ENCODE data around the gene CACNB1.
"Not testable (repeated sequence)": the region's sequence is repeated elsewhere in the genome, so short reads cannot be mapped to it uniquely, and the experiment has no call there.

Gene CACNB1

DNA sequence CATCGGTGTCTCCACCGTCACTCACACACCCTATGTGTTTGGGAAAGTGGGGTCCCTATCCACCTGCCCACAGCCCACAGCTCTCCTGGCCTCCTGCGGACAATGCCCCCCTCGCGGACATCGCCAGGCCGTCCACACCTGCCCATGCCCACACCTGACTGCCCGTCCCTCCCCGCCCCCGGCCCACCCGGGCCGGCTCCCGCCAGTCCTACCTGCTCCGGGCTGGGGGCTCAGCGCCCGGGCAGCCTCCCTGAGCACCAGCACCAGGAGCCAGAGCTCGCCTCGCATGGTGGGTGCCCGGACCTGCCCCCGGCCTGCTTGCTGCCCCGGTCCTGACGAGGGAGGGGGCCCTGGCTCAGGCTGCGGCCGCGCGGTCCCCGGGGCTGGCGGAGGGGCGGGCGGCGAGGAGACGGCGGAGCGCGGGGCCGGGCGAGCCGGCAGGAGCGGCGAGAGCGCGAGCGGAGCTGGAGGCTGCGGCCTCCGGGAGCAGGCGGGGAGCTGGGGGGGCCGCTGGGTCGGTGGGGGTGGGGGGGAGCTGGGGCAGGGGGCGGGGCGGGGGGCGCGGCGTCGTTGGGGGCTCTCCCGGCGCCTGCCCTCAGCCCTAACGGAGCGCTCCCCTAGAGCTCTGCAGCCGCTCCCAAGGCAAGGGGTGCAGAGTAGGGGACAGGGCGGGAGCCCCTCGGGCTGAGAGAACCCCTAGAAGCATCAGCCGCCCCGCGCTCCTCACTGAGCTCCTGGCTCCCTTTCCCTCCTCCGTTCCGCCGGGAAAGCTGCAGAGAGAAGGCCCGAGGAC lies 46.1 kb downstream of the CACNB1 start, which contains the start of gene PLXDC1:
Gene PLXDC1, minus strand, starts transcription at position 488 of the 793 bp plus-strand sequence. Its CDS starts 200 bp downstream, at position 288.
- no peak for DNase-seq (ENCODE audit: low read depth in 2 of 2)

DNA sequence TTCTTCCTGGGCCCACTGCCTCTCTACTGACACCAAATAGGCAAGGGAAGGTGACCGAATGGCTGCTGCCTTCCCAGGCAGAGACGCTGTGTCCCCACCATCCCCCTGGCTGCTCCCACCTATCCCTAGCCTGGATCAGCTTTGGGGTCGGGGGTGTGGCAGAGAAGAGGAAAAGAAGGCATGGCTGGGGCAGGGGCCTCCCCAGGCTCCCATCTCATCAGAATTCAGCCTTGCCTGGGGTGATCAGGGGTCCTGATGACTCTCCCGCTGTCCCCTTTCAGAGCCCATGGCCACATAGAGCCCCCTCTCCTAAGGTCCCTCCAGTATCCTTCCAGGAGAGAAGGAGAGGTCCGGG lies 46.7 kb downstream of the CACNB1 start:
- no peak for DNase-seq (ENCODE audit: low read depth in 2 of 2)

DNA sequence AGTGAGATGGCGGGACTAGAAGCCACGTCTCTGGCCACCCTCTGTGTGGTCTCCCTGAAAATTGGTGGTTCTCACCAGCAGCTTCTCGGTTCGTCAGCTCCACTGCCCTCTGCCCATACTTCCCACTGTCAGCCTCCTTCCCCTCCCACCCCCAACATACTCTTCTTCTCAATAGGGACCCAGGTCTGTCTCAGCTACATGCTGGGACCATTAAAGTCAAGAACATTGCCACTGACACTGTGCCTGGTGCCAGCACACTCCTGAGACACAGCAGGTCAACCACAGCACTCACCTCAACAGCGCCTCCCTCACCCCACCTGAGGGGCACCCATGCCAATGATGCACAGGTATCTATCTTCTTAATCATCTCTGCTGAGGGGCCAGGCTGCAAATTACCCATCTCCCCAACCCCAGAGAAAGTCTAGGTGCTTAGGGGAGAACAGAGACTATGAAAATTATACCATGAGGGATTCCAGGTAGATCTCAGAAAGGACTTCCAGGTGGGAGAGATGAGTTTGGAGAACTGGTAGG lies 47.3 kb downstream of the CACNB1 start:
- no peak for DNase-seq (ENCODE audit: low read depth in 2 of 2)

DNA sequence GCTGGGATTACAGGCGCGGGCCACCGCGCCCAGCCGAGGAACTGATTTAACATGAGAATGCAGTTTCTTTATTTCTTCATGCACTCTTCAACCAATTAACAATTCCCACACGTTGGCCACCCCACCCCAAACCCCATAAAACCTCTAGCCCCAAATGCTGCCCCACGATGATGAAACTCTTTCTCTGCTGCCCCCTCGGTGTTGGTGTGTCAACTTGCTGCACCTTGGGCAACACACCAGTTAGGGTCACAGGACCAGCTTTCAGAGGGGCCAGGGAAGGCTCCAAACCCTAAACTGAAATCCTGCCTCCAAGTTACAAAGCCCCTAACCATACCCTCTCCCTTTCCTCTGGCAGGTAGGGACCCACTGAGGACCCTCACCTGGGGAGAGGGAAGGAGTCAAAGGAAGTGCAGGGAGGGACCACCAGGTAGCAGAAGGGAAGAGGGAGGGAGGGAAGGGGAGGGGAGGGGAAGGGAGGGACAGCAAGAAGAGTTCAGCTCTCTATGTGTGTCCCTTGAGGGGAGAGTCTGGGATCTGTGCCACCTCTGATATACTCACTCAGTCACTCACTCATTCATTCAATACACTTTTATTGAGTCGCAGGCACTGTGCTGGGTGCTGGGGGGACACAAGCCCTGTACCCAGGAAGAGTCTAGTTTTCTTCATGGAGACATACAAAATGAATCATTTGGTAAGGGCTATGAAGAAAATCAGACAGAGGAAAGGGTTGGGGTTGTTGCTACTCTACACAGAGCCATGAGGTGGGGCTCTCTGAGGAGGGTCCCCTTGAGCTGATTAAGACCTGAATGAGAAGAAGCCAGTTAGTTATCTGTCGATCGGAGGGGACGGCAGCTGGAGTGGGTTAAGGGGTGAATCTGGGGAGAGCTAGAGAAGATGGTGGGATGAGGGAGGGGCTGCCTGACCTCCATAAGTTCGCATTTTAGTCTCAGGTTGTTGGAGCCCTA lies 50.0 kb downstream of the CACNB1 start:
- DNase-seq (ENCODE audit: low read depth in 2 of 2), result no peak

DNA sequence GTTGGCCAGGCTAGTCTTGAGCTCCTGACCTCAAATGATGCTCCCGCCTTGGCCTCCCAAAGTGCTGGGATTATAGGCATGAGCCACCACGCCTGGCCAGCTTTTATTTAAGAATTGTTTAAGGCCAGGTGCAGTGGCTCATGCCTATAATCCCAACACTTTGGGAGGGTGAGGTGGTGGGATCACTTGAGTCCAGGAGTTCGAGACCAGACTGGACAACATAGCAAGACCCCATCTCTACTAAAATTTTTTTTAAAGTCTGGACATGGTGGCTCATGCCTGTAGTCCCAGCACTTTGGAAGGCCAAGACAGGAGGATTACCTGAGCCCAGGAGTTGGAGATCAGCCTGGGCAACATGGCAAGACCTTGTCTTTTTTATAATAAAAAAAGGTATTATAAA lies 51.2 kb downstream of the CACNB1 start:
- no peak for DNase-seq (ENCODE audit: low read depth in 2 of 2)

DNA sequence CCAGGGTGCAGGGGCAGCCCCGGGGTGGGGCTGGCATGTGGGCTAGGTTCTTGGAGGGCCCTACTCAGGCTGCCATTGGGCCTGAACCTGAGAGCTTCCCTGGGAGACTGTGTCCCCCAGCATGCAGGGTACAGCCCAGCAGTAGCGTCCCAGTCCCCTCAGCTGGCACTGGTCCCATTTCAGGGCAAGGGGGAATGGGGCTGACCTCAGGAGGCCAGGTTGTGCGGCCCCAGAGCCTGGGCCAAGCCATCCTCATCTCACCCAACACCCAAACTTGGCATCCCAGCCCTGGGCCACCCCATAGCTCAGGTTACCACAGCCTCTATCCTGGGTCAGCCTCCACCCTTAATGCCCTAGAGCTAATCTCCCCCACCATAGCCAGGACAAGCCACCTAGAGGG lies 52.3 kb downstream of the CACNB1 start:
- DNase-seq (ENCODE audit: low read depth in 2 of 2), result no peak

DNA sequence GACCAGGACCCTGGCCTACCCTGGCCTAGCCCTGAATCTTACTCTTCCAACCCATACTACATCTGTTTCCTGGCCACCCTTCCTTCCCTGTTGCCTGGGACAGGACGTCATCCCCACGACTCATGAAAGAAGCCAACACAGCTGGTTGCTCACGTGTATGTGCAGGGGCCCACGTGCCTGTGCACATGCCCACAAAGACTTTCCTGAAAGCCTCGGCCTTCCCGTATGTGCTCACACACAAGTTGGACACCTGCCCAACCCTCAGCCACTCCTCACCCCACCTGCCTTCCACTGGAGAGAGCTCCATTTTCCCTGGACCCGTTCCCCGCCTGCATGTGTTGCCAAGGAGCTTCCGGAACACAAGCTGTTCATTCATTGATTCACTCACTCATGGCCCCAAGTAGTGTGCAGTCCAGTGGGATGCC lies 53.0 kb downstream of the CACNB1 start:
- no peak for DNase-seq (ENCODE audit: low read depth in 2 of 2)

DNA sequence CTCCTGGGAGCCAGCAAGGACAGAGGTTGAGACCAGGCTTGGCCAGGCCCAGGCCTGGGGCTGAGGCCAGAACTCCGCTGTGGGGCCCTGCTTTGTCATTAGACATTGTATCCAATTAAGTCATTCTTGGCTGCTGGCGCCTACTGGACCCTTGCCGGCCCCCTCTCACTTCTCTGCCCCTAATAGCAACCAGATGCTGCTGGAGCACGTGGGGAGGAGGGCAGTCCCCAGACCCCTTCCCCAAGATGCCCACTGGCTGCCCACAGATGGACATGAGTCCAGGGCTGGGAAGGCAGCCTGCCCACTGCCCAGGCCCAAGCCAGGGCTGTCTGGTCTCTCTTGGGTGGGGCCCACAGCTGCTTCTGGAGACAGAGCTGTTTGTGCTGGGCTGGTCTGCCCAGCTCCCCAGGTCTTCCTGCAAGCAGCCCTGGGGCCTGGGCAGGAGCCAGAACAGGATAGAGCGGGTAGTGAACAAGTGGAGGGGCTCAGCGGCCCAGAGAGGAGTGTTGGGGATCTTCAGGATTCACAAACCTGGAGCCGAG lies 53.8 kb downstream of the CACNB1 start:
- DNase-seq (ENCODE audit: low read depth in 2 of 2), result no peak

DNA sequence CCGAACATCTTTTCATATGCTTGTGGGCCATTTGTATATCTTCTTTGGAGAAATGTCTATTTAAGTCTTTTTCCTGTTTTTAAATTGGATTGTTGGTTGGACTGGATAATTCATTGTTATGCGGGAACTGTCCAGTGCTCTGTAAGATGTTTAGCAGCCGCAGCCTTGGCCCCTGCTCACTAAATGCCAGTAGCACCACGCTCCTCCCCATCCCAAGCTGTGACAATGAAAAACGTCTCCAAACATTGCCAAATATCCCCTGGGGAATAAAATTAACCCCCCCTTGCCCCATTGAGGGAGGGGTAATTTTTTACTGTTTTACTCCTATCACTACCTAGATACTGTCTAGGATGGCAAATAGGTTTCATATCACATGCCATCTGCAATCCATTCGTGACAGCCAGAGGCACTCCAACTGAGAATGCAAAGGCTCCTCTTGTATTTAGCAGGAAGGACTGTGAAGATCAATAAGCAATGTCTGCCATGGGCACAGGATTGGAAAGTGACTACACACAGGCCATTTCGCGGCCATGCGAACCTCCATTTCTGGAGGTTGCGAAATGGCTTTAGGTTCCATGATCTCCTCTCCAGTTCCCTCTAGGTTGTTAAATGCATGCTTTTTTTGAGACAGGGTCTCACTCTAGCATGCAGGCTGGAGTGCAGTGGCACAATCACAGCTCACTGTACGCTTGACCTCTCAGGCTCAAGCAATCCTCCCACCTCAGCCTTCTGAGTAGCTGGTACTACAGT lies 55.4 kb downstream of the CACNB1 start:
- DNase-seq (ENCODE audit: low read depth in 2 of 2), result no peak

DNA sequence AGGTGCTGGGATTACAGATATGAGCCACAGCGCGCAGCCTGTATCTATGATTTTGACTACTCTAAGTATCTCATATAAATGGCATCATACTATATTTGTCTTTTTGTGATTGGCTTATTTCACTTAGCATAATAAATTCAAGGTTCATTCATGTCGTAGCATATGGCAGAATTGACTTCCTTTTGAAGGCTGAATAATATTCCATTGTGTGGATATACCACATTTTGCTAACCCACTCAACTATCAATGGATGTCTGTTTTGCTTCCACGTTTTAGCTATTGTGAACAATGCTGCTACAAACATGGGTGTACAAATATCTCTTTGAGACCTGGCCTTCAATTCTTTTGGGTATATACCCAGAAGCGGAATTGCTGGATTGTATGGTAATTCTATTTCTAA lies 56.2 kb downstream of the CACNB1 start:
- no peak for DNase-seq (ENCODE audit: low read depth in 2 of 2)

DNA sequence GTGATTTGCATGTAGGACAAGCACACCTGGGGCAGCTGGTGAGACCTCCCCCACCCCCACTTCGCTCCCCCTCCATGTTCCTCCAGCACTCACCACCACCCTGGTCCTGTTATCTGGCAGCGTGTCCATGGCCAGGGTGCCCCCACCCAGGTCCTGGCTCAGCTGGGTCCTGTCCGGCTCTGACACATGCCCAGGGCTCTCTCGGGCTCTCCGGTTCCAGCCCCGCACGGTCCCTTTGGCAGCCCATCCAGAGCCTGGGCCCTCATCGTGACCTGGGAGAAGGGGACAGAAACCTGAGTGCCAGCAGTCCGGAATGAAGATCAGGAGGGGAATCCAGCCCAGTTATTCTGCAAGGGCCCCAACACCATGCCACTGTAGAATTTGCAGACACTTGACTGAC lies 57.9 kb downstream of the CACNB1 start:
- no peak for DNase-seq (ENCODE audit: low read depth in 2 of 2)

DNA sequence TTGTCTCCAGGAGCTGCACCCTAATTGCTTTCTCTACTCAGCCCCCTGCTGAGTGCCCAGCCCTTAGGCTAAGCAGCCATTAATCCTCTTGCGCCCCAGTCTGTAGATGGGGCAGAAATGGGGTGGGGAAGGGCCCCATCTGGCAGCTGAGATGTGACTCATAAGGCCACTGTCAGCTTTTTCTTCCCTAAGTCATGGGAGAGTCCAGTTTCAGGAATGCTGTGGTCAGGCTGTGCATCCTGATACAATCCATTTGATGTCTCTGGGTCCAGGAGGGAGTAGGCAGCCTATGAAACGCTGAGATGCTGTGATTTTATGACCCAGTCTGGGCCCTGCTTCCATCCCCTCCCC lies 58.3 kb downstream of the CACNB1 start:
- DNase-seq (ENCODE audit: low read depth in 2 of 2), result no peak

DNA sequence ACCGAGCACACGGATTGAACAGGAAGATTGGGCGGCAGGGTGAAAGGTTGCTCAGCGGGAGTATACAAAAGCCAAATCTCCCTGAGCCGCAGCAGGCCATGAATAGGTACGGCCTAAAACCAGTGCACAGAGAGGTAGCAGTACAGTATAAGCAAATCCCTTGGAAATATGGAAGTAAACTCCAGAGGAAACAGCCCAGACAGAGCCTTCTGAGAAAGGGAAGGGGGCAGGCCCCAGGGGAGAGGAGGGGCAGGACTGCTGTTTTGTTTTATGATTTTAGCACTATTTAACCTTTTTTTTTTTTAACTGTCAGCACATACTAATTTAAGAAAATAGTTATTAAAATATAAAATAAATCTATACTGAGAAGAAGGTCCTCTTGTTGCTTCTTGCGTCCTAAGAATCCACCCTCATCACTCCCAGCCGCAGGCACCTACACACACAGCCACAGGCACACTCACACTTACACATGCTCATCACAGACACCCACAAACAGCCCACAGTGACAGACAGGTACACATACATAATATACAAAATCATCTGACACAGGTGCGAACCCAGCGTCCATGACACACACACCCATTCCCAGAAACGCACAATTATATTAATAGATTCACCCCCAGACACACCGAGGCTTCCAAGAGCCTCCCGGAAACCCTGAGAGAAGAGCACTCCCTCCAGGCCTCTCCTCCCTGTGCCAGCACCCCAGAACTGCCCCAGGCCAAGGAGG lies 58.9 kb downstream of the CACNB1 start:
- no peak for DNase-seq (ENCODE audit: low read depth in 2 of 2)

DNA sequence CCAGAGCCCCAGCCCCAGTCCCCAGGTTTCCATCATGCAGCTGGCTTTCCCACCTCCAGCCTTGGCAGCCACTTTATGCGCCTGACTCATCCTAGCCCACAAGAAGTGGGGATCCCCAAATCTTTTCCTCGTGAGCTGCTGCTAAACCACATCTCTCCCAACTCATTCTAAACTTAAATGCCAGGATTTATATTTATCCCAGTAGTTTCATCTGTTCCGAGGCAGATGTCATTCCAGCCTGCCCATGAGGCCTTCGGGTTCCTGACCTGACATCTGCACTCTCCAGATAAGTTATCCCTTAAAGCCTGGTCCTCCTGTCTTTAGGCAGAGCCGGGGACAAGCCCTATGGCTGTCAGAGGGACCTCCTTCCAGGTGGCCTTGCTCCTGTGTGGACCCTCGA lies 62.6 kb downstream of the CACNB1 start:
- DNase-seq (ENCODE audit: low read depth in 2 of 2), result no peak

DNA sequence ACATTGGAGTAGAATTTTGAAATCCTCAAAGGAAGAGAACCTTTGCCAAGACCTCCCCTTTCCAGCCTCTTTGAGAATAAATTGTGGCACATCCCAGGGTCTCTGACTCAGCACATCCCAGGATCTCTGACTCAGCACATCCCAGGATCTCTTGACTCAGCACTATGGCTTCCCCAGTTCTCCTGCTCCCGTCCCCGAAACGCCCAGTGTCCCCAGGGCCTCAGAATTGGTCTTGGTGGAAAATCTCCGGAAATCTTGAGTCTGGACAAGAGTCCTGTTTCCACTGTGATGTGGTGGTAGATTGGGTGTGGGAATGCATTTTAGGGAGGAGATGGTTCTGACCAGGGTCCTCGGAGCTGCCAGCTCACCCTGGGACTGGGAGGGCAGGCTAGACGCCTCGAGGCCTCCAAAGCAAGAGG lies 65.3 kb downstream of the CACNB1 start:
- DNase-seq (ENCODE audit: low read depth in 2 of 2), result no peak

DNA sequence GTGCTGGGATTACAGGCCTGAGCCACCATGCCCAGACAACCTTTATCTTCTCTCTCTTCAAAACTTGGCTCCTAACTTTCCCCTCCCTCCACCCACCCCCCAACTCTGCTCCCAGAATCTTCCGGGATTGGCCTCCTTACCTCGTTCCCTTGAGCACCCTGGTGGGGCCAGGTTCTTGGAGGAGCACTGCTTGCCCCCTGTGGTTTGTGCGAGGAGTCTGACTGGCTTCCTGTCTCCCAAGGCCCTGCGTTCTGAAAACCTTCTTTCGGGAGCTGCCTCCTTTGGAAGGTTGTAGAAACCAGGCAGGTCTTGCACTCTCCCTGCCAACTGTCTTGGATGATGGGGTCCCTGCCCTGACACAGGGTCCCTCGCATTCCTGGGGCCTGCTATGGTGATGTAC lies 65.9 kb downstream of the CACNB1 start:
- no peak for DNase-seq (ENCODE audit: low read depth in 2 of 2)

DNA sequence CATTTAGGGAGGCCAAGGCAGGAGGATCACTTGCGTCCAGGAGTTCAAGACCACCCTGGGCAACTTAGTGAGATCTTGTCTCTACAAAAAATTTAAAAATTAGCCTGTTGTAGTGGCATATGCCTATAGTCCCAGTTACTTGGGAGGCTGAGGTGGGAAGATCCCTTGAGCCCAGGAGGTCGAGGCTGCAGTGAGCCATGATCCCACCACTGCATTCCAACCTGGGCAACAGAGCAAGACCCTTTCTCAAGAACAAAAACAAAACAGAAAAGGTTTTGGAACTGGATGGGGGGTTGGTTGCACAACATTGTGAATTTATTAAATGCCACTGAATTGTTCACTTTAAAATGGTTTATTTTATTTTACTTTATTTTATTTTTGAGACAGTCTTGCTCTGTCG lies 67.3 kb downstream of the CACNB1 start:
- DNase-seq (ENCODE audit: low read depth in 2 of 2), result no peak

DNA sequence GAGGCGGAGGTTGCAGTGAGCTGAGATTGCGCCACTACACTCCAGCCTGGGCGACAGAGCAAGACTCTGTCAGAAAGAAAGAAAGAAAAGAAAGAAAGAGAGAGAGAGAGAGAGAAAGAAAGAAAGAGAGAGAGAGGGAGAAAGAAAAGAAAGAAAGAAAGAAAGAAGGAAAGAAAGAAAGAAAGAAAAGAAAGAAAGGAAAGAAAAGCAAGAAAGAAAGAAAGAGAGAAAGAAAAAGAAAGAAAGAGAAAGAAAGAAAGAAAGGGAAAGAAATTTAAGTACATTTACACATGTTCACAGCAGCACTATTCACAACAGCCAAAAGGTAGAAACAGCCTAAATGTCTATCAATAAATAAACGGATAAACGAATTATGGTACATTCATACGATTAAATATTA lies 67.9 kb downstream of the CACNB1 start:
- not testable (repeated sequence) for DNase-seq (ENCODE audit: low read depth in 2 of 2)

DNA sequence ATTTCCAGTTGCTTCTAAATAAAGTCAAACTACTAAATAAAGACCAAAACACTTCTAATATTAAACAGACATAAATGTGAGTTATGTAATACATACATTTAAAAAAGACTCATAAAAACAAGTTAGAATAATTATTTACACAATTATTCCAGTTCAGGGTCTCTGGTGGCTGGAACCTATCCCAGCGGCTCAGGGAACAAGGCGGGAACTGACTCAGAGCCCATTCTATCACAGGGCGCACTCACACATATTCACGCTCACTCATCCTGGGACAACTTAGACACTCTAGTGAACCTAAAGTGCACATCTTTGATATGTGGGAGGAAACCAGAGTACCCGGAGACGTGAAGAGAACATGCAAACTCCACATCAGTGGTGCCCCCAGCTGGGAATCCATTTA lies 71.0 kb downstream of the CACNB1 start:
- no peak for DNase-seq (ENCODE audit: low read depth in 2 of 2)

DNA sequence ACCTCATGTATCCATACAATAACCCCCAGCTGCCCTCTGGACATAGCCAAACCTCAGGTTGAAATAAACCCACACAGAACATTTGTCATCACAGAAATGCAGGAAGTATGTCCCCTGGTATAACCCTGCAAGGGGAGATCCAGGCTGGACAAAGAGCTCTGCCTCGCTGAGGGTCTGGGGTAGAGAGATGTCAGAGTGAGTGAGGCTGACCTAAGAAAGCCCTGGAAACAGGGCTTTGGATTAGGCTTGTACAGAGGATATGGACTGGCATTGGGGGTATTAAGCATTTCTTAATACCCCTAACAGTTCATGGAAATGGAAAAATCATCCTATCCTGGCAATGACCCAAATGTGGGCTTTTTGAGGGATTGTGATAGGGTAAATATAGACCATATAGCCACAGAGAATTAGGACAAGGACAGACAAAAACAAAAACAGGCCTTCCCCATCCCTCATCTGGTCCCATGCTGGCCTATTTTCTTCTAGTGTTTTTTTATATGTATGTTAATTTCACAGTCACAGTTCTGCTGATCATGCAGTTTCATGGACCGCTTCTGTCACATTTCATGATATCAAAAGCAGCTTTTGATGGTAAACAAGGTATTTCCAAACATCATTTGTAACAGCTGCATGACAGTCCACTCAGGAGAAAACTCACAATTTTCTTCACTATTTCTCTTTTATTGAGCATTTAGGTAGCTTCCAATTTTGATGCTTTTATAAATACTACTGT lies 72.2 kb downstream of the CACNB1 start:
- DNase-seq (ENCODE audit: low read depth in 2 of 2), result no peak
